Neuronal stem cell (in vitro differentiated cells): ENCODE results near the gene ARHGAP28.

Experiments
- DNase-seq: peaks from one replicate; pipeline ENCODE4 v3.0.0-alpha.2; 2013; ENCODE audit warnings: low spot score
- H2AFZ ChIP-seq: one replicate; pipeline ENCODE4 v1.6.1; 2013; ENCODE audit warnings: mild to moderate bottlenecking, low read length, inconsistent platforms
- H2AK5ac ChIP-seq: 2 replicates; pipeline ENCODE4 v1.6.1; 2013; ENCODE audit warnings: low read depth, mild to moderate bottlenecking, inconsistent platforms, low read length, moderate library complexity, mixed read lengths
- H2BK120ac ChIP-seq: 2 replicates; pipeline ENCODE4 v1.6.1; 2013; ENCODE audit warnings: low read depth, mild to moderate bottlenecking, inconsistent platforms, low read length, moderate library complexity, mixed read lengths
- H2BK12ac ChIP-seq: one replicate; pipeline ENCODE4 v1.6.1; 2013; ENCODE audit warnings: low read length, inconsistent platforms
- H2BK15ac ChIP-seq: 2 replicates; pipeline ENCODE4 v1.6.1; 2013; ENCODE audit warnings: mild to moderate bottlenecking, low read length, inconsistent platforms, mixed read lengths
- H2BK5ac ChIP-seq: one replicate; pipeline ENCODE4 v1.6.1; 2013; ENCODE audit warnings: inconsistent platforms, mild to moderate bottlenecking, low read length, moderate library complexity
- H3K14ac ChIP-seq: one replicate; pipeline ENCODE4 v1.6.1; 2013; ENCODE audit warnings: low read length, inconsistent platforms
- H3K18ac ChIP-seq: 2 replicates; pipeline ENCODE4 v1.6.1; 2013; ENCODE audit warnings: low read length, inconsistent platforms
- H3K23ac ChIP-seq: 2 replicates; pipeline ENCODE4 v1.6.1; 2013; ENCODE audit warnings: low read depth, mild to moderate bottlenecking, mixed read lengths, low read length, inconsistent platforms; ENCODE audit not compliant: poor library complexity
- H3K27ac ChIP-seq: replicated peaks from 3 replicates; pipeline ENCODE4 v1.5.1; 2013; ENCODE audit warnings: low read length, inconsistent platforms
- H3K27me3 ChIP-seq, 3 experiments: 2 replicates each; pipeline ENCODE4 v1.6.1; 2013; ENCODE audit warnings: low read length in 3 of 3, mild to moderate bottlenecking in 2 of 3, inconsistent platforms in 1 of 3, low read depth in 1 of 3, mixed read lengths in 1 of 3, moderate library complexity in 1 of 3; ENCODE audit not compliant: control insufficient read depth in 3 of 3, insufficient read depth in 3 of 3
- H3K36me3 ChIP-seq, 2 donors: replicated peaks in 1 of 2; 2 replicates each; pipeline ENCODE4 v1.6.1; 2013; ENCODE audit warnings: low read length in 2 of 2; ENCODE audit not compliant: control insufficient read depth in 2 of 2, insufficient read depth in 2 of 2
- H3K4ac ChIP-seq: 2 replicates; pipeline ENCODE4 v1.6.1; 2013; ENCODE audit warnings: inconsistent platforms, mild to moderate bottlenecking, low read length, moderate library complexity
- H3K4me1 ChIP-seq, 2 donors: 1 replicate in 1 of 2; 2 replicates in 1 of 2; pipeline ENCODE4 v1.6.1; 2013; ENCODE audit warnings: low read length in 2 of 2, low read depth in 1 of 2; ENCODE audit not compliant: control insufficient read depth in 2 of 2, insufficient read depth in 1 of 2
- H3K4me2 ChIP-seq: one replicate; pipeline ENCODE4 v1.6.1; 2013; ENCODE audit warnings: mild to moderate bottlenecking, low read length, inconsistent platforms; ENCODE audit not compliant: insufficient read depth, poor library complexity, severe bottlenecking
- H3K4me3 ChIP-seq, 2 donors: 2 replicates each; pipeline ENCODE4 v1.5.1; 2013; ENCODE audit warnings: low read length in 2 of 2, mild to moderate bottlenecking in 2 of 2, inconsistent platforms in 1 of 2, moderate library complexity in 1 of 2
- H3K79me1 ChIP-seq: one replicate; pipeline ENCODE4 v1.6.1; 2013; ENCODE audit warnings: low read depth, mild to moderate bottlenecking, inconsistent platforms, low read length, moderate library complexity
- H3K9ac ChIP-seq: one replicate; pipeline ENCODE4 v1.6.1; 2013; ENCODE audit warnings: mild to moderate bottlenecking, low read depth, low read length, inconsistent platforms; ENCODE audit not compliant: poor library complexity
- H3K9me3 ChIP-seq, 2 donors: replicated peaks in 1 of 2; 2 replicates each; pipeline versions ENCODE3 to v1.6.1; 2013; ENCODE audit warnings: low read length in 2 of 2, mild to moderate bottlenecking in 2 of 2, inconsistent platforms in 1 of 2, low read depth in 1 of 2, mixed read lengths in 1 of 2, moderate library complexity in 1 of 2; ENCODE audit not compliant: control insufficient read depth in 2 of 2, insufficient read depth in 1 of 2
- H4K8ac ChIP-seq: one replicate; pipeline ENCODE4 v1.6.1; 2013; ENCODE audit warnings: low read depth, mild to moderate bottlenecking, inconsistent platforms, low read length, moderate library complexity
- H4K91ac ChIP-seq: one replicate; pipeline ENCODE4 v1.6.1; 2013; ENCODE audit warnings: low read length, low read depth, mild to moderate bottlenecking, inconsistent platforms; ENCODE audit not compliant: poor library complexity
- WGBS, 2 donors: extraction: QIAGEN DNeasy Blood & Tissue Kit; methylation state at CpG; one replicate each; pipeline ENCODE4 v1.1.7; 2013; ENCODE audit warnings: missing lambda C conversion rate in 2 of 2, mixed read lengths in 1 of 2; ENCODE audit not compliant: insufficient read length in 2 of 2, insufficient replicate concordance in 1 of 2; ENCODE audit errors: extremely low coverage in 2 of 2; 5-methylcytosine and 5-hydroxymethylcytosine counted together

Gene ARHGAP28

DNA sequence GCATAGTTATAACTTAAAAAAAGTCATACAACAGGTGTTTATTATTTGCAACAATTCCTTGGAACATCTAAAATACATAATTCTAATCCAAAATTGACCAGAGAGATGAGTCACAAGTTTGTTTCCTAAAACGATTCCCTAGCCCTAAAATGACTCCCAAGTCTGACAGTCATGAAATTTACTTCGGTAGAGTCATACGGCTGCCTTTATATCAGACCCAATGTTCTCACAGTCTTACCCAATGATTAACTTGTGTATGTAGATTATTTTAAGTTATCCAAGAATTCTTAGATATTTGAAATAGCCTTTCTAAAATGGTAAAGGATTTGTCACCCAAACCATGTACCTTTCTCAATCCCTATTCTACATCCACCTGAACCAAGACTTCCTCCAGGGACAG, 213.2 kb downstream of the ARHGAP28 start:
- DNase-seq, result no peak
- H3K4me2 ChIP-seq, result no peak overlapping the region
- no peak overlapping the region for H2AFZ ChIP-seq
- H3K4me3 ChIP-seq, result no peak overlapping the region
- peaks cover 0 to 2% of the 10 kb centered on the region in 2 donors for H3K9me3 ChIP-seq
- H4K8ac ChIP-seq, result no peak overlapping the region
- H2AK5ac ChIP-seq, result no peak overlapping the region
- no peak overlapping the region for H3K4ac ChIP-seq
- H2BK5ac ChIP-seq, result no peak overlapping the region
- H2BK12ac ChIP-seq, result no peak overlapping the region
- H2BK120ac ChIP-seq, result no peak overlapping the region
- no peak overlapping the region for H2BK15ac ChIP-seq
- no peak overlapping the region for H3K9ac ChIP-seq
- peaks cover 32 to 94% of the 10 kb centered on the region in 2 donors for H3K36me3 ChIP-seq
- H4K91ac ChIP-seq, result no peak overlapping the region
- no peak overlapping the region for H3K14ac ChIP-seq
- no peak overlapping the region for H3K18ac ChIP-seq
- no CpG with 5 or more reads among the region's 3 CpGs for WGBS, 2 donors
- H3K27me3 ChIP-seq, result no peaks in the 10 kb centered on the region
- H3K79me1 ChIP-seq, result no peaks in the 10 kb centered on the region
- H3K4me1 ChIP-seq, result peaks cover 0 to 2% of the 10 kb centered on the region in 2 donors
- H3K23ac ChIP-seq, result no peak overlapping the region
- H3K27ac ChIP-seq, result no peak overlapping the region

DNA sequence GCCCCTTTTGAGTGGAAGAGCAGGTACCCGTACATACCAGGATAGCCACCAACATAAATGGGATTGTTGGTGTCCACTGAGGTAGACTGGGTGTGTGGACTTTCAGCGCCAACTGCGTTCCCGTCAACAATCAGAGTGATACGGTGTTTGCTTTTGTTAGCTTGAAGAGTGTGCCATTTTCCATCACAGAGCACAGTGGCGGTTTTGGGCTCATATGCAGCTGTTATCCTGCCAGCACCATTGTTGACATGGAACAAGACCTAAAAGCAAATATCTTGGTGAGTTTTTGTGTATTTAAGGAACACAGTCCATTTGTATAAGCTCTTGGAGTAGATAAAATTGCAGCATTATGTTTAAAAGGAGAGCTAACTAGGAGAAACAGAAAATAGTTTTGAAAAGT, 213.6 kb downstream of the ARHGAP28 start:
- Histone ChIP-seq H3K23ac (no peak overlapping the region), H3K36me3 (peaks cover 32 to 94% of the 10 kb centered on the region in 2 donors), H4K8ac (no peak overlapping the region), H2BK5ac (no peak overlapping the region), H3K4me2 (no peak overlapping the region), H3K4me3 (no peak overlapping the region), H2BK12ac (no peak overlapping the region), H3K9me3 (no peaks in the 10 kb centered on the region), H3K4me1 (peaks cover 0 to 2% of the 10 kb centered on the region in 2 donors), H4K91ac (no peak overlapping the region), H3K18ac (no peak overlapping the region), H3K14ac (no peak overlapping the region), H2AK5ac (no peak overlapping the region), H3K4ac (no peak overlapping the region), H3K27me3 (no peaks in the 10 kb centered on the region), H3K79me1 (no peaks in the 10 kb centered on the region), H3K27ac (no peak overlapping the region), H2BK15ac (no peak overlapping the region), H2BK120ac (no peak overlapping the region), H3K9ac (no peak overlapping the region), H2AFZ (no peak overlapping the region)
- no CpG with 5 or more reads among the region's 6 CpGs for WGBS, 2 donors
- no peak for DNase-seq

DNA sequence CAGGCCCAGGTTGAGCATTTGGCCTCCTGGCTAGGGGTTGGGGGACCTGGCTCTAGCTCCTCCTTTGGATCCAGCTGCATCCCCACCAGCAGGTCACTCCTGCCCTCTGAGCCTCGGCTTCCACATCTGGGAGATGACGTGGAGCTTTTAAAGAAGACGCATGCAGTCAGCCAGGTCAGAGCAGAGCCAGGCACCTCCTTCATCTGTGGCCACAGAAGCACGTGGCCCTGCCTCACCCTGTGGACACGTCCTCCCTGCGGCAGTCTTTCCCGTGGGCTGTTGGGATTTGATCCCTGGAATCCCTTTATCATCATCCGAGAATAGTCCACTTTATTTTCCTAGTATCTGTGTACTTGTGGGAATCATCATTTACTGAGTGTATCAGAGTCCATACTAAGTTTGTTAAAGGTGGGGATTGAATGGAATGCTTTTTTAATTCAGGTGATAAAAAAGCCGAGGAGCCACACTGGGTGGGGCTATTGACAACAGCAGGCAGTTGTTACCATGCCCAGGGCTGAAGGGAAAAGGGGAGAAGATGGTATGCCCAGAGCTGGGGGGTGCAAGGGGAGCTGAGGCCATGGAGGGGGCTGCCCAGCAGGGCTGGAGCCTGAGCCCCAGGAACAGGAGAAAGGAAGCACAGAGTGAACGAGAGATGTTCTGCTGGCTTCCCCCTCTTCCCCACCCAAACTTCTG, 218.0 kb downstream of the ARHGAP28 start:
- peaks cover 2 to 14% of the 10 kb centered on the region in 2 donors for H3K4me1 ChIP-seq
- H2BK5ac ChIP-seq, result no peak overlapping the region
- H3K27me3 ChIP-seq, result no peaks in the 10 kb centered on the region
- H2AK5ac ChIP-seq, result no peak overlapping the region
- no peaks in the 10 kb centered on the region for H3K9me3 ChIP-seq
- no CpG with 5 or more reads among the region's 10 CpGs for WGBS, 2 donors
- H4K91ac ChIP-seq, result no peak overlapping the region
- no peak overlapping the region for H3K9ac ChIP-seq
- no peak overlapping the region for H3K14ac ChIP-seq
- peaks cover 37 to 99% of the 10 kb centered on the region in 2 donors for H3K36me3 ChIP-seq
- H3K4me3 ChIP-seq, result no peak overlapping the region
- H3K27ac ChIP-seq, result no peak overlapping the region
- no peak overlapping the region for H3K18ac ChIP-seq
- no peak overlapping the region for H2BK12ac ChIP-seq
- no peak overlapping the region for H2BK15ac ChIP-seq
- no peak overlapping the region for H4K8ac ChIP-seq
- no peak for DNase-seq
- no peak overlapping the region for H2AFZ ChIP-seq
- H3K4ac ChIP-seq, result no peak overlapping the region
- no peaks in the 10 kb centered on the region for H3K79me1 ChIP-seq
- no peak overlapping the region for H3K4me2 ChIP-seq
- no peak overlapping the region for H2BK120ac ChIP-seq
- no peak overlapping the region for H3K23ac ChIP-seq

DNA sequence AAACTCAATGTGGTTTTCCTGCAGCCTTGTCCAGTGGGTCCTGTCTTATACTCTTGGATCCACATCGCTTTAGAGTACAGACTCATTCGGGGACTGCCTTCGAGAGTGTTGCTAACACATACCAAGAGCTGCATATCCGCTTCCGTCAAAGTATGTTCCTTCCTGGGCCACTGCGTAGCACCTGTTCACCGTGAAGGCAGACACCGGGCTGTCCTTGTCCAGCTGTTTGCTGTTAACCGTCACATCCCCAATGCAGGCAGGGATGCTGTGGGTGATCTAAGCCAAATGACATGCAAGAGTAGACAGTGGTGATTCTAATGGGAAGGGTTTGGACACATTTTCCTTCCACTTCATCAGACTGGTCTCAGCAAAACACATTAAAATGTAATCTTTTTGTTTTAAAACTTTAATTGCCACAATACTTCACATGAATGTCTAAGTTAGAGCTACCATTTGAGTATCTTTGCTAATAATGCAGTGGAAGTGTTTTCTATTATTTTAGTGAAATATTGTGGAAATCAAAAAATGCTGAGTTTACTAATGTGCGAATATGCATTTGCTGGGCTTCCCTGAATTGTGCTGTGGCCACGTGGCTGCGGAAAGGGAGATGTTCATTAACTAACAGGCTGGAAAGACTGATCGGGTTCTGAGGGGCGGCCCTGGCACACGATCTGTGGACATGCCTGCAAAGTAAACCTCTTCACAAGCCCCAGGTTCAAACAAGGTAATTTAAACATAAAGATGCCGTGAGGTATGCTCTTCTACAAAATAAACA, 219.0 kb downstream of the ARHGAP28 start:
- H2BK5ac ChIP-seq, result no peak overlapping the region
- no peak overlapping the region for H2AFZ ChIP-seq
- H4K91ac ChIP-seq, result no peak overlapping the region
- DNase-seq, result no peak
- peaks cover 40 to 99% of the 10 kb centered on the region in 2 donors for H3K36me3 ChIP-seq
- no peak overlapping the region for H3K27ac ChIP-seq
- H3K4me3 ChIP-seq, result no peak overlapping the region
- H3K9ac ChIP-seq, result no peak overlapping the region
- H4K8ac ChIP-seq, result no peak overlapping the region
- H3K79me1 ChIP-seq, result no peaks in the 10 kb centered on the region
- no peak overlapping the region for H3K23ac ChIP-seq
- no peak overlapping the region for H3K18ac ChIP-seq
- H3K14ac ChIP-seq, result no peak overlapping the region
- H3K4ac ChIP-seq, result no peak overlapping the region
- no peak overlapping the region for H2BK120ac ChIP-seq
- H2AK5ac ChIP-seq, result no peak overlapping the region
- H3K9me3 ChIP-seq, result no peaks in the 10 kb centered on the region
- H3K27me3 ChIP-seq, result no peaks in the 10 kb centered on the region
- H2BK15ac ChIP-seq, result no peak overlapping the region
- WGBS, 2 donors, result no CpG with 5 or more reads among the region's 16 CpGs
- H2BK12ac ChIP-seq, result no peak overlapping the region
- H3K4me2 ChIP-seq, result no peak overlapping the region
- H3K4me1 ChIP-seq, result peaks cover 2 to 14% of the 10 kb centered on the region in 2 donors
